Retinal pigment epithelial cell (primary cell): Measurements from ENCODE around the gene PDGFB.

Experiments
- DNase-seq: peaks from one replicate; pipeline ENCODE4 v3.0.0-alpha.2; 2010; ENCODE audit warnings: low read depth
- H3K4me3 ChIP-seq: 2 replicates; pipeline ENCODE4 v1.5.1; 2011; ENCODE audit warnings: mild to moderate bottlenecking, low read length, control low read depth, moderate library complexity
- TF ChIP-seq, protein P1 (sequence below): conservative IDR thresholded peaks from 2 replicates; pipeline ENCODE4 v1.5.1; 2011; ENCODE audit warnings: low read depth, low read length, control low read depth, inconsistent platforms

The PDGFB gene

DNA sequence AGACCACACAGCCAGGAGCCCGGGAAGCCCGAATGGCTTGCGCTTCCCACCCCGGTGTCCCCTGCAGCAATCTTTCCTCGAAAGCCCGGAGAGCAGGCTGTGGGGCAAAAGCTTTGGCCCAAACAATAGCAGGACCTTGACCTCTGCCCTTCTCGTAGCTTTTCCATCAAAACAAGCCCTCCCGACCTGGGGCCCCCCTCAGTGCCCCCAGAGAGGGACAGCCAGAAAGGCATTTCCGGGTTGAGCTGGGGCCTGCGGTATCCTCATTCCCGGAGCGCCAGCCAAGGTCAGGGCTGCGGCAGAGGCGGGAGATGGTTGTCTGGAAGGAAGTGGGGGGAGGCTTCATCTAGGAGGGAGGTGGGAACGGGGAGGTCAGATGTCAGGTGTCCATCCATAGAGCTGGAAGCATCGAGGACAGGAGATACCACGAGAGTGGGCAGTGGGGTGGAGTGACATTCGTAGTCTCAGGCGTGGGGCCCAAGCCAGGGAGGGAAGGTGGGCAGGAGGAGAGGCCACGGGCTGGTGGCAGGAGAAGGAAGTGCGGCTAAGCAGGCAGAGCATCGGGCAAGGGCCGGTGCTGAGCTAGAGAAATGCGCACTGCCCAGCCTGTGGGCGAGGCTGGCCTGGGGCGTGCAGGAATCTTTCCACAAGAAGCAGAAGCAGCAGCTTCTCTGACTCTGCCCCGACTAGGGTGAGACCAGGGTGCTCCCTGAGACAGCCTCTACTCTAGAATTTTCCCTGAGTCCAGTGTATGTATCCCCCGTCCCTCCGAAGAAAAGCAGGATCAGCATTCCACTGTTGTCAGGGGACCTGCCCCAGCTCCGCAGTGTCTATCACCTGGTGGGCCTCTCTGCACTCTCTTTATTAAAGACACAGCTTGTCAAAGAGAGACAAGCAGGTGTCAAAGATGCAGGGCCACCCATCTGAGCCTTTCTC, 14.3 kb downstream of the PDGFB start:
- TF ChIP-seq, protein P1, sequence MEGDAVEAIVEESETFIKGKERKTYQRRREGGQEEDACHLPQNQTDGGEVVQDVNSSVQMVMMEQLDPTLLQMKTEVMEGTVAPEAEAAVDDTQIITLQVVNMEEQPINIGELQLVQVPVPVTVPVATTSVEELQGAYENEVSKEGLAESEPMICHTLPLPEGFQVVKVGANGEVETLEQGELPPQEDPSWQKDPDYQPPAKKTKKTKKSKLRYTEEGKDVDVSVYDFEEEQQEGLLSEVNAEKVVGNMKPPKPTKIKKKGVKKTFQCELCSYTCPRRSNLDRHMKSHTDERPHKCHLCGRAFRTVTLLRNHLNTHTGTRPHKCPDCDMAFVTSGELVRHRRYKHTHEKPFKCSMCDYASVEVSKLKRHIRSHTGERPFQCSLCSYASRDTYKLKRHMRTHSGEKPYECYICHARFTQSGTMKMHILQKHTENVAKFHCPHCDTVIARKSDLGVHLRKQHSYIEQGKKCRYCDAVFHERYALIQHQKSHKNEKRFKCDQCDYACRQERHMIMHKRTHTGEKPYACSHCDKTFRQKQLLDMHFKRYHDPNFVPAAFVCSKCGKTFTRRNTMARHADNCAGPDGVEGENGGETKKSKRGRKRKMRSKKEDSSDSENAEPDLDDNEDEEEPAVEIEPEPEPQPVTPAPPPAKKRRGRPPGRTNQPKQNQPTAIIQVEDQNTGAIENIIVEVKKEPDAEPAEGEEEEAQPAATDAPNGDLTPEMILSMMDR, result peak; percentile 1
- no peak for DNase-seq
- H3K4me3 ChIP-seq, result no peak overlapping the region

DNA sequence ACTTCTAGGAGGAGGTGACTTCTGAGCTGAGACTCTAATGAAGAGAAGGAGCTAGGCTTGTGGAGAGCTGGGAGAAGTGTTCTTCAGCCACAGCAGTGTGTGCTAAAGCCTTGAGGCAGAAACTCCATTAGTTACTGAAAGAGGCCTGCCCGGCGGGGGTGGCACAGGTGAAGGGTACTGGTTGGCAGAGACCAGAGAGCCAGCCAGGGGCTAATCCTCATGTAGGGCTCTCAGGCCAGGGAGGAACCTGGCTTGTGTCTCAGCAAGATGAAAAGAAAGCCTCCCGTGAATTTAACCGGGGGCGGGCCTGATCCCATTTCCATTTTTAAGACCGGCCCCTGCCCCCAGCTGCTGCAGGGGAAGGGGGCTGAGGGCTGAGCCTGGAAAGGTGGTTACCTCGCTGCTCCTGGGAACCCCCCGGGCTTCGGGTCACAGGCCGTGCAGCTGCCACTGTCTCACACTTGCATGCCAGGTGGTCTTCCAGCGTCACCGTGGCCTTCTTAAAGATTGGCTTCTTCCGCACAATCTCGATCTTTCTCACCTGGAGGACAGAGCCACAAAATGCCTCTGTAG, 15.0 kb downstream of the PDGFB start:
- DNase-seq, result no peak
- TF ChIP-seq, protein P1, result no peak
- H3K4me3 ChIP-seq, result no peak overlapping the region

DNA sequence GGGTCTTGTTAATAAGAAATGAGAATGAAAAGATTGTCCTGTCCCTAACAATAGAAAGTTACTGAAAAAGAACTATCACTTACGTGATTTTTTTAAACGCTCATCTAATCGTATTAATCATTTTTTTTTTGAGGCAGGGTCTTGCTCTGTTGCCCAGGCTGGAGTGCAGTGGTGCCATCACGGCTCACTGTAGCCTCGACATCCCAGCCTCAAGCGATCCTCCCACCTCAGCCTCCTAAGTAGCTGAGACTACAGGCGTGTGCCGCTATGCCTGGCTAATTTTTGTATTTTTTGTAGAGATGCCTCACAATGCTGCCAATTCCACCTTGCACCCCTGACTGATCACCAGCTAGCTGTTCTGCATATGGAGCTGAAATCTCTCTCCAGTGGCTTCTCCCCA, 15.7 kb downstream of the PDGFB start:
- TF ChIP-seq, protein P1, result no peak
- DNase-seq, result no peak
- H3K4me3 ChIP-seq, result no peak overlapping the region

DNA sequence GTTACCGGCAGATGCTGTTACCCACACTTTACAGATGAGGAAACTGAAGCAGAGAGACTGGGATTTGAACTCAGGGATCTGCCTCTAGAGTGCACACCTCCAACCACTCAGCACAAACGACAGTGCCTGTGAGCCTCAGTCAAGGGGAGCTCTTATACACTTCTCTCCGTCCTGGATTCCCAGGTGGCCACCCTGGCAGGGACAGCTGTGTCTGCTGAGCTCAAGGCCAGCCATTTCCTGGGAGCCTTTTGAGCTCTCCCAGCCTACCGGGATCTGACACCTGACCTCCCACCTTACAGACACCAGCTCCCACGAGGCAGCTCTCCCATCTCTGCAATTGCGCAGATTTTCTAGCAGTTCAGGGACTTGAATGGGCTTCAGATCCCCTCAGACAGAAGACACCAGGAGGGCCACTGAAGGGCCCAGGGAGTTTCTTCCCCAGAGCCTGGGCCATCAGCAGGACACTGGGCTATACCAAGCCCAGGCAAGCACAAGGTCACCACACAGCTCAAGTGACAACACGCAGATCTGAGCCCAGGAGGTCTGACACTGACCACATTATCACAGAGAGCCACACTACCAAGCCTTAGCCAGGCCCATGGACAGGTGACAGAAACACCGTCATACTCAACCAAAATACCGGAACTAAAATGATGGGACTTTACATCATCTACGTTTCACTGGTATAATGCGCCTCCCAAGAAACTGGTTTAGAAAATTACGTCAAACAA, 17.1 kb downstream of the PDGFB start:
- no peak for DNase-seq
- TF ChIP-seq, protein P1, result no peak
- no peak overlapping the region for H3K4me3 ChIP-seq

DNA sequence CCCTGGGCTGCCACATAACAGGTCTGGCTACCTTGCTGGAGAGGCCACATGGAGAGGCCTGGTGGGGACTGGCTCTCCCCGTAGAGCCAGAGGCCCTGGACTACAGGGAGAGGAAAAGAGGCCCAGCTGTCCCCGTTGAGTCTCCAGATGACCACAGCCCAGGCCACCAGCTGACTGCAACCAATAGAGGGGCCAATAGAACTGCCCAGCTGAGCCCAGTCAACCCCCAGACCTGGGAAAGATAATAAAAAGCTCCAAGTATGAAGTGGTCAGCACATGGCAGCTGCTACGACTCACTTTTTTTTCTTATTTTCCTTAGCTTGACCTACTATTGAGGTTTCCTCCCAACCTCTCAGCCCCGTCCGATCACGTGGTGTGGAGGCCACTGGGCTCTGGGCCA, 18.4 kb downstream of the PDGFB start:
- TF ChIP-seq, protein P1, result no peak
- no peak overlapping the region for H3K4me3 ChIP-seq
- DNase-seq, result no peak

DNA sequence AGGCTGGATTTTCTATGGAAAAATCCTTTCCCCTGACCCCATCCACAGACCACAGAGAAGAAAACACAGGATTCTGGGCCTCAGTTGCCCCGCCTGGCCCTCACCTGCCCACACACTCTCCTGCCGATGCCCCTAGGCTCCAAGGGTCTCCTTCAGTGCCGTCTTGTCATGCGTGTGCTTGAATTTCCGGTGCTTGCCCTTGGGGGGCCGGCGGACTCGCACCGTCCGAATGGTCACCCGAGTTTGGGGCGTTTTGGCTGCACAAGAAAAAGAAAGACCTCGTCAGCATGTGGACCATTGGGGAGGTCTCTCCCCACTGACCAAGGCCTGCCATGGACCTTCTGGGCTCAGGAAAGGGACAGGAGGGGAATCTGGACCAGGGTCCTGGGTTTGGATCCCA, 19.2 kb downstream of the PDGFB start:
- DNase-seq, result no peak
- TF ChIP-seq, protein P1, result no peak
- H3K4me3 ChIP-seq, result no peak overlapping the region
